ENCODE measurements around the gene STAT5B. TPM values are rescaled to one million over a fixed set of nuclear protein-coding genes. Genes with fewer than 3 reads are reported as not detected.

STAT5B gene
- total RNA-seq, 4 donors from 2014 or later, result 72.1 to 187 (median 144) TPM

- no peak overlapping the region for H3K27ac ChIP-seq
- intact Hi-C loops (cut with DNase I; ENCODE audit: low total_unique reads), result no loop called here
- no peaks in the 10 kb centered on the region for H3K36me3 ChIP-seq
- H3K27me3 ChIP-seq, result no peaks in the 10 kb centered on the region
- no peaks in the 10 kb centered on the region for H3K4me1 ChIP-seq
- no peaks in the 10 kb centered on the region for H3K9me3 ChIP-seq
- H3K4me3 ChIP-seq, result no peak overlapping the region
- DNase-seq, result no peak
- no peak for TF ChIP-seq CTCF (IDR thresholded peaks at IDR 0.05)
These were observed 110.4 kb downstream of the STAT5B start for GRCh38 chr17:42165751-42166150.

GRCh38 chr17:42163696-42164407 is 112.3 kb downstream of the STAT5B start:
- Histone ChIP-seq H3K36me3 (no peaks in the 10 kb centered on the region), H3K27me3 (no peaks in the 10 kb centered on the region), H3K4me1 (no peaks in the 10 kb centered on the region), H3K9me3 (no peaks in the 10 kb centered on the region), H3K4me3 (no peak overlapping the region), H3K27ac (no peak overlapping the region)
- TF ChIP-seq POLR2A (IDR thresholded peaks at IDR 0.05) (no peak), CTCF (IDR thresholded peaks at IDR 0.05) (no peak)
- no peak for DNase-seq
- intact Hi-C loops (cut with DNase I; ENCODE audit: low total_unique reads), result no loop called here

GRCh38 chr17:42163113-42163512 is 113.1 kb downstream of the STAT5B start:
- Histone ChIP-seq H3K4me1 (no peaks in the 10 kb centered on the region), H3K4me3 (no peak overlapping the region), H3K9me3 (no peaks in the 10 kb centered on the region), H3K36me3 (no peaks in the 10 kb centered on the region), H3K27me3 (no peaks in the 10 kb centered on the region), H3K27ac (no peak overlapping the region)
- intact Hi-C loops (cut with DNase I; ENCODE audit: low total_unique reads), result no loop called here
- DNase-seq, result no peak
- TF ChIP-seq POLR2A (IDR thresholded peaks at IDR 0.05), result no peak
- no peak for TF ChIP-seq CTCF (IDR thresholded peaks at IDR 0.05)

GRCh38 chr17:42160531-42160910 is 115.7 kb downstream of the STAT5B start:
- no peak for TF ChIP-seq POLR2A (IDR thresholded peaks at IDR 0.05)
- no peak for TF ChIP-seq CTCF (IDR thresholded peaks at IDR 0.05)
- Histone ChIP-seq H3K4me3 (no peak overlapping the region), H3K27ac (no peak overlapping the region), H3K36me3 (no peaks in the 10 kb centered on the region), H3K4me1 (no peaks in the 10 kb centered on the region), H3K27me3 (no peaks in the 10 kb centered on the region), H3K9me3 (no peaks in the 10 kb centered on the region)
- intact Hi-C loops (cut with DNase I; ENCODE audit: low total_unique reads), result no loop called here
- no peak for DNase-seq

GRCh38 chr17:42159796-42160530 is 116.2 kb downstream of the STAT5B start:
- Histone ChIP-seq H3K4me1 (no peaks in the 10 kb centered on the region), H3K4me3 (no peak overlapping the region), H3K27me3 (no peaks in the 10 kb centered on the region), H3K36me3 (no peaks in the 10 kb centered on the region), H3K27ac (no peak overlapping the region), H3K9me3 (no peaks in the 10 kb centered on the region)
- TF ChIP-seq POLR2A (IDR thresholded peaks at IDR 0.05), result no peak
- no peak for DNase-seq
- intact Hi-C loops (cut with DNase I; ENCODE audit: low total_unique reads), result no loop called here
